CD4-positive, alpha-beta T cell treated with Interleukin-6 for 4 hours (primary cell): ENCODE measurements around the gene KCNK5.
A peak's percentile ranks its signal among the peaks of the same experiment; 100 is the strongest.

ENCODE experiments used
- DNase-seq: peaks from one replicate; pipeline ENCODE4 v3.0.0-alpha.2; 2020; ENCODE audit warnings: mixed read lengths

Gene KCNK5, protein sequence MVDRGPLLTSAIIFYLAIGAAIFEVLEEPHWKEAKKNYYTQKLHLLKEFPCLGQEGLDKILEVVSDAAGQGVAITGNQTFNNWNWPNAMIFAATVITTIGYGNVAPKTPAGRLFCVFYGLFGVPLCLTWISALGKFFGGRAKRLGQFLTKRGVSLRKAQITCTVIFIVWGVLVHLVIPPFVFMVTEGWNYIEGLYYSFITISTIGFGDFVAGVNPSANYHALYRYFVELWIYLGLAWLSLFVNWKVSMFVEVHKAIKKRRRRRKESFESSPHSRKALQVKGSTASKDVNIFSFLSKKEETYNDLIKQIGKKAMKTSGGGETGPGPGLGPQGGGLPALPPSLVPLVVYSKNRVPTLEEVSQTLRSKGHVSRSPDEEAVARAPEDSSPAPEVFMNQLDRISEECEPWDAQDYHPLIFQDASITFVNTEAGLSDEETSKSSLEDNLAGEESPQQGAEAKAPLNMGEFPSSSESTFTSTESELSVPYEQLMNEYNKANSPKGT

GRCh38 chr6:39228992-39229767 lies at the start of gene KCNK5:
KCNK5 (minus strand) TSS chr6:39229475; CDS start chr6:39229111, 364 bp downstream.
- peak; percentile 76 for DNase-seq

- no peak for DNase-seq
These were observed 47.2 kb upstream of the KCNK5 start for GRCh38 chr6:39276379-39276995.

DNA sequence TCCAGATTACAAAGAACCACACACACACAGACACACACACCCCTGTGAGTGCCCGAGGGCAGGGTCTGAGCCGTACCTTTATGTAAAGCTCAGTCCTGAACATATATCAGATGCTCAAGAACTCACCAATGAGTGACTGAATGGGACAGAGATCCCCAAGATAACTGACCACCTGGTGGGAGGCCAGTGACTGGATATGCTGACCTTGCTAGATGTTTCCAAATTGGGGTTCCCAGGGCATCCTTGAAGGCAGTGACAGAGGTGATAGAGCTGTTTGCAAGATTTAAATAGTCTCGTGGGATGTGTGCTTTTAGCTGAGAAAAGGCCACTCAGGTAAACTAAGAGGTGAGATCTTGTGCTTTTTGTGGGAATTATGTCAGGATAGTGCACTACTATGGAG lies 45.6 kb upstream of the KCNK5 start:
- DNase-seq: no peak

- DNase-seq: no peak
These were observed 45.2 kb upstream of the KCNK5 start for GRCh38 chr6:39274471-39274870.

GRCh38 chr6:39273406-39273821 lies 44.1 kb upstream of the KCNK5 start:
- DNase-seq: no peak

DNA sequence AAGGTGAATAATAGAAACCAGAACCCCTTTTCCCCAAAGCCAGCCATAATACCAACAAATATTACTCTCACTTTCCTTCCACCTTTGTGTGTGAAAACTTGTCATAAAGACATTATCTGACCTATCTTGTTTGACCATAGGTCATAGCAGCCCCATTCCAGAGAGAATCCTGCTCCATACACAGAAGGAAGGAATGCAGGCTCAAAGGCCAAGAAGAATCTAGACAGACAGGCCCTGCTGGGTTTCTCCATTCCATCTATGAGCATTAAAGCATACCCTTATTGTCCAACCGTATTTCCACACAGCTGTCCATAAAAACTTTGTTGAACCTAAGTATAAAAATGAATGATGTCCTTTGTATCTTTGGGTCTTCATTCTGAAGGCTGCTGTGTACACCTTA lies 40.7 kb upstream of the KCNK5 start:
- DNase-seq: no peak

DNA sequence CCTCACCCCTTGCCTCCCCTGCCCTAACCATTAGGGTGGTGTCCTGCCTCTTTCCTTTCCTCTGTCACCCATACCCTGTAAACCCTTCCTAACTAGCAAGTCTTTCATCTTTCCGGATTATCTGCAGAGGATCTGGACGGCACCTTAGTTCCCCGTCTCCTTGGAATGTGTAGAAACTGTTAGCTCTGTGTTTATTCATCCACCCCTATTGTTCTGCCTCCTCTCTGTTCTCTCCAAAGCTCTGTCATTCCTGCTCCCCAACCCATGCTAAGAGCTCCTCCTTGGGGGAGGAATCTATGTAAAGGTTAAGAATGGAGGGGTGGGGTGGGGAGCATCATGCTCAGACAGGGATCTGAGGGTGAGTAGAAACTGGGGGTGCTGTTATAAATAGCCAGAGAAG lies 39.4 kb upstream of the KCNK5 start:
- DNase-seq: no peak

GRCh38 chr6:39268171-39268570 lies 38.9 kb upstream of the KCNK5 start:
- DNase-seq: no peak

DNA sequence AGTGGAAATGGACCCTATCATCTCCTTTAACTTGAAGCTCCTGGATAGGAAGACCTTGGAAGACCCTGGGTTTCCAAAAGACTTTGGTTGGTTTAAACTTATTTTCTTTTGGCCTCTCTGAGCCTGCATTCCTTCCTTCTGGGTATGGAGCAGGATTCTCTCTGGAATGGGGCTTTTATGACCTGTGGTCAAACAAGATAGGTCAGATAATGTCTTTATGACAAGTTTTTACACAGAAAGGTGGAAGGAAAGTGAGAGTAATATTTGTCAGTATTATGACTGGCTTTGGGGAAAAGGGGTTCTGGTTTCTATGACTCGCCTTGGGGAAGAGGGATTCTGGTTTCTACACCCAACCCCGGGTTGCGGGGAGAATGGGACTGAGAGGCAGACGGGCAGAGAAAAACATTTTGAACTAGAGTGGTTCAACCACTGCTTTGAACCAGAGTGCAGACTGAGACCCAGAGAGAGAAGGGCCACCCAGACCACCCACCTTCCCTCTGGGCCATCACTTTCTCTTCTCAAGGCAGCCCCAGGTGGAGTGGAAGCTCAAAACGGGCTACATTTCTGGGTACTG lies 37.6 kb upstream of the KCNK5 start:
- DNase-seq: no peak

GRCh38 chr6:39266375-39266774 lies 37.1 kb upstream of the KCNK5 start:
- no peak for DNase-seq

DNA sequence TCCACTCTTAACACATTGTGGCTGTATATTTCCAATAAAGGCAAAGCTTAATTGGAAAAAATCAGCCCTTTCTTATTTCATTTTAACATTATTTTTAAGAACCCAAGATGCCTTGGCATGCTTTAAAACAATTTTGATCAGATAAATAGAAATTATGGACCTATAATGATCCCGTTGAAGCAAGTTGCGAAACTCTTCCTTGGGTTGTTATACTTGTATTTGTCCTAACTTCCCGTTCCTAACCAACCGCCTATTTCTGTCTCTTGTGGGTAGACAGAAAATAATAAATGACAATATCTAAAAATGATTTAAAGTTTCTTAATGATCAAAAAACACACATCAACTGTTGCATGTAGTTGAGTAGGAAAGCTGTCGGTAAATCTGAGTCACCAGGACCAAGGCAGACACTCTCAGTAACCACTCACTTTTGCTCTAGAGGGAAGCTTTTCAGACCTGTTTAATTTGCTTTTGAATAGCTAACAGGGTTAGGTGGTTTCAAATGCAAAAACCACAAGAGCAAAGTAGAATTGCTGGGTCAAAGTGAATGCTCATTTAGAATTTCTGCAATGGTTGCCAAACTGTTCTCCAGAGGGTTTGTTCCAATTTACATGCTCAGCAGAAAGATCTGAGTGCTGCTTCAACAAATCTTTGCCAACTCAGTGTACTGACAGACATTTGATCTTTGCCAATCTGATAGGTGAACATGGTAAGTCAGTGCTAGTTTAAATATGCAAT lies 34.2 kb upstream of the KCNK5 start:
- DNase-seq: no peak

GRCh38 chr6:39261751-39262150 lies 32.5 kb upstream of the KCNK5 start:
- no peak for DNase-seq

DNA sequence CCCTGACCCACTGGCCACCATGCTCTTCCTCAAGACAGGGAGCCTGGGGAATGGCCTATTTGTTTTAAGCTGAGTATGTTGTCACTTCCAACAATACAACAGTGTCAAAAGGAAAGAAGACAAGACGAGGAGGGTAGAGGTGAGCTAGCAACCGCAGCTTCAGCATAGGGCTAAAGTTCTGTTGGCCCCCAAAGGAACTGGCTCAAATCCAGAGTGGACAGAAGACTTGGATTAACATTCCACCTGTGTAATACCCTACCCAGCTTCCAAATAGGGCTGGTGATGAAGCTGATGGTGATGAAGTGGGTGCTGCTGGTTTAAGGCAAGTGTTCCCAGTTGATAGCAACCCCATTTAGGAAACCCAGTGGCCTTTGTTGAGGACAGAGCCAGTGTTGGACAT lies 31.7 kb upstream of the KCNK5 start:
- DNase-seq: no peak

- DNase-seq: no peak
These were observed 31.2 kb upstream of the KCNK5 start for GRCh38 chr6:39260456-39260855.

DNA sequence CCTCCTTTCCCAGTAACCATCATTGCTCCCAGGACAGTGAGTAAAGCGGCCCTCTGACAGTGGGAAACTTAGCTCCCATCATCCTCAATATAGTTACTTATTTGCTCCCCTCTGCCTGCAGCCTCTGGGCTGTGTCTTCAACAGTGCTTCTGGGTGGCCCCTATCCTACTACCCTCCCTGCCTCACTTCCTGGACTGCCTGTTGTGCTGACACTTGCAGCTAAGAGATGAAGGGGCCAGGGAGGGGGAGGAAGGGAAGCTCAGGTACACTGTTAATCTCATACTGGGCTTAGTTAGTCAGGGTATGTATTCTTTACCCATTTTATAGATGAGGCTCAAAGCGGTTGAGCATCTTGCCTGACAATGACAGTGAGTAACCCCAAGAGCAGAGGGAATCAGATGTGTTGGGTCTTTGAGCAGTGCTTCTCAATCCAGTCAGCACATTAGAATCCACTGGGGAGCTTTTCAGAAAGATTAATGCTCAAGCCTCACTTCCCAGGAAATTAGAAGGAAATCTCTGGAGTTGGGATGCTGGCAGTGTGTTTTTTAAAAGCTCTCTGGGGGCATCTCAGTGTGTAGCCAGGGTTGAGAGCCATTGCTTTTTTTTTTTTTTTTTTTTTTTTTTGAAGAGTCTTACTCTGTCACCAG lies 27.1 kb upstream of the KCNK5 start:
- DNase-seq: peak; percentile 3

DNA sequence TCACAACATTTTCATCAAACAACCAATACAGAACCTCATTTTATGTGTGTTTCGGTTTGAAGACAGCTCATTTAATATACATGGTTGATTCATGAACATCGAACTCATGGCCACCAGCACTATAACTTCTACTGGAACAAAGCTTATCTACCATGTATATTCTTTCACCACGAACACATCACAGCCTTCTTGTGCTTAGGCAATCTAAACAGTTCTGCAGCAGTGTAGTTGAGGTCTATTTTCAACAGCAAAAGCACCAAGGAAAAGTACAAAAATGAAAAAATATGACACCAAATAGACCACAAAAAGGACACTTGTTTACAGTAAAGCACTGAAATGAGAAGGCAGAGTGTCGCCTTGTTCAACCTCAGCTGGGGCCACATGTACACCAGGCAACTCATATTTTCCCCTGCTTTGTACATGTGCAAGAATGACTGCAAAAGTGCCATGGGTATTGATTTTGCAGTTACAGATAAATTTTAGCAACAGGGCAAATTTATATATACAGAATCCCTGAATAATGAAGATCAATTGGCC lies 25.8 kb upstream of the KCNK5 start:
- DNase-seq: no peak

DNA sequence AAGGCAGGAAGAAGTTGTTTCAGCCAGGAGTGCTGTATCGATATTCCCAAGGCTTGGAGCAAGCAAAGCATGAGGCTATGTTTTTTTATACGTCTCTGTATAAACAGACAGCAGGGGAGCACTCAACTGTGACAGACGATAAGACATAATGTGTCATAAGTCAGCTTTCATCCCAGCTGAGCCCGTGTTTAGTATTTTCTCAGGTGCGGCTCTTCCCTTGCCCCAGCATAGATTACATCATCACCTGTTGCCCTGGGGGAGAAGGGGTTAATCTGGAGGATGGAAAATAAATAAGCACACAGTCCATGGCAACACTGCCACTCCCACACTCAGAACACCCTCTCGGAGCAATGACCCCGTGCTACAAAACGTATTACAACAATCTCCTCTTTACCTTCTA lies 22.1 kb upstream of the KCNK5 start:
- no peak for DNase-seq

GRCh38 chr6:39250507-39250906 lies 21.2 kb upstream of the KCNK5 start:
- DNase-seq: no peak

GRCh38 chr6:39249278-39249677 lies 20.0 kb upstream of the KCNK5 start:
- DNase-seq: no peak

DNA sequence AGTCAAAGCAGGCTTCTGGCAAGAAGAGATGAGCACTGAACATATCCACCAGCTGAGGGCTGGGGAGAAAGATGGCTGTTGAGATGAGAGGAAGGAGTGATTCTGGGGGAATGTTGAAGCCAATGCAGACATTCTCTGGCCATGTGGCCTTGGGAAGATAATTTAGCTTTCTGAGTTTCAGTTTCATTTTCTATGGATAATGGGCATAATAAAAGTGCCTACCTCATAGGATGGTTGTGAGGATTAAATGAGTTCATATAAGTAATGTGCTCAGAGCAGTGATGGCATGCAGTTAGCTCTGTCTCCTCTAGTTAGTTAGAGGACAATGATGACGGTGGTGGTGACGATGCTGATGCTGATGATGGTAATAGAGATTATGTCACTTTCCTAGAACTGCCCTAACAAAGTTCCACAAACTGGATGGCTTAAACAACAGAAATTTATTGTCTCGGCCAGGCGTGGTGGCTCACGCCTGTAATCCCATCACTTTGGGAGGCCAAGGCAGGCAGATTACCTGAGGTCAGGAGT lies 18.5 kb upstream of the KCNK5 start:
- no peak for DNase-seq

DNA sequence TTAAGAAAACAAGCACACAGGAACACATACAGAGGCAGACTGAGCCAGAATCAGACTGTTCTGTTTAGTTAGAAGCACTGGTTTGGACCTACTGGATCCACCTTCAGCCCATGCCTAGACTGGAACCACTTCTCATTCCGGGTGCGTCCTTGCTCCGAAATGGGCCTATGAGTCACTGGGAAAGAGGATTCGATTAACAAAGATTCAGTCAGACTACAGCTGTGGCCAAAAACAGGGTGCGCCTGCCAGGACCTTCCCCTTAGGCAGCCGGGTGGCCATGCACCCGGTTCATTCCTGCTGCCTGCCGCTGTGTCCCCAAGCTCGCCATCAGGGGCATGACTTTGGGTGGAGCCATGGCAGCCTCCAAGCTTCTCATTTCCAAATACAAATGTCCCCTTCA lies 14.5 kb upstream of the KCNK5 start:
- DNase-seq: no peak
